H9 (cell line): Measurements from ENCODE around the gene TBPL1. TPM values are rescaled to one million over a fixed set of nuclear protein-coding genes. Genes with fewer than 3 reads are reported as not detected.

Experiments
- DNase-seq: peaks from one replicate; pipeline ENCODE4 v3.0.0-alpha.2; 2017
- H2AFZ ChIP-seq: one replicate; pipeline ENCODE4 v1.6.1; 2013; ENCODE audit warnings: mild to moderate bottlenecking, low read length, control low read depth, moderate library complexity
- H2AK5ac ChIP-seq: 2 replicates; pipeline ENCODE4 v1.6.1; 2013; ENCODE audit warnings: low read length, control low read depth, mixed read lengths; ENCODE audit not compliant: insufficient read length
- H2BK120ac ChIP-seq: one replicate; pipeline ENCODE4 v1.6.1; 2013; ENCODE audit warnings: low read depth, mild to moderate bottlenecking, low read length, control low read depth, inconsistent platforms; ENCODE audit not compliant: poor library complexity, severe bottlenecking
- H2BK12ac ChIP-seq: 2 replicates; pipeline ENCODE4 v1.6.1; 2013; ENCODE audit warnings: low read length, control low read depth, mixed read lengths, low read depth; ENCODE audit not compliant: insufficient read length
- H2BK15ac ChIP-seq: 2 replicates; pipeline ENCODE4 v1.6.1; 2013; ENCODE audit warnings: low read depth, low read length, control low read depth
- H2BK20ac ChIP-seq: one replicate; pipeline ENCODE4 v1.6.1; 2013; ENCODE audit warnings: low read depth, mild to moderate bottlenecking, low read length, control low read depth, inconsistent platforms; ENCODE audit not compliant: poor library complexity, severe bottlenecking
- H2BK5ac ChIP-seq: 2 replicates; pipeline ENCODE4 v1.6.1; 2013; ENCODE audit warnings: low read length, control low read depth, mixed read lengths; ENCODE audit not compliant: insufficient read length
- H3K14ac ChIP-seq: 2 replicates; pipeline ENCODE4 v1.6.1; 2013; ENCODE audit warnings: low read length, control low read depth; ENCODE audit not compliant: insufficient read depth
- H3K18ac ChIP-seq: 2 replicates; pipeline ENCODE4 v1.6.1; 2013; ENCODE audit warnings: low read depth, mild to moderate bottlenecking, mixed read lengths, low read length, control low read depth; ENCODE audit not compliant: insufficient read length
- H3K23ac ChIP-seq: 2 replicates; pipeline ENCODE4 v1.6.1; 2013; ENCODE audit warnings: low read length, control low read depth, mixed read lengths, low read depth; ENCODE audit not compliant: insufficient read length
- H3K23me2 ChIP-seq: 2 replicates; pipeline ENCODE4 v1.6.1; 2013; ENCODE audit warnings: low read depth, mild to moderate bottlenecking, mixed read lengths, low read length, control low read depth; ENCODE audit not compliant: insufficient read length, poor library complexity, severe bottlenecking
- H3K27ac ChIP-seq: 2 replicates; pipeline ENCODE4 v1.5.1; 2013; ENCODE audit warnings: low read length, control low read depth, mixed read lengths, low read depth; ENCODE audit not compliant: insufficient read length
- H3K27me3 ChIP-seq: 2 replicates; pipeline ENCODE4 v1.6.1; 2013; ENCODE audit warnings: low read length, control low read depth, inconsistent platforms; ENCODE audit not compliant: insufficient read depth
- H3K4ac ChIP-seq: 2 replicates; pipeline ENCODE4 v1.6.1; 2013; ENCODE audit warnings: low read depth, mild to moderate bottlenecking, control low read depth, inconsistent platforms, low read length, moderate library complexity
- H3K4me1 ChIP-seq: 2 replicates; pipeline ENCODE4 v1.6.1; 2013; ENCODE audit warnings: low read length, control low read depth, inconsistent platforms; ENCODE audit not compliant: insufficient read depth
- H3K4me2 ChIP-seq: 2 replicates; pipeline ENCODE4 v1.6.1; 2013; ENCODE audit warnings: low read length, control low read depth, mixed read lengths; ENCODE audit not compliant: insufficient read length, insufficient read depth
- H3K56ac ChIP-seq: 2 replicates; pipeline ENCODE4 v1.6.1; 2013; ENCODE audit warnings: low read depth, mild to moderate bottlenecking, mixed read lengths, low read length, control low read depth; ENCODE audit not compliant: insufficient read length
- H3K79me1 ChIP-seq: 2 replicates; pipeline ENCODE4 v1.6.1; 2013; ENCODE audit warnings: low read depth, mild to moderate bottlenecking, moderate library complexity, low read length, control low read depth, inconsistent platforms; ENCODE audit not compliant: insufficient read depth, poor library complexity, severe bottlenecking
- H3K79me2 ChIP-seq: 2 replicates; pipeline ENCODE4 v1.6.1; 2013; ENCODE audit warnings: low read length, control low read depth, inconsistent platforms; ENCODE audit not compliant: insufficient read depth
- H3K9ac ChIP-seq: 2 replicates; pipeline ENCODE4 v1.6.1; 2013; ENCODE audit warnings: low read length, control low read depth, mixed read lengths; ENCODE audit not compliant: insufficient read length; ENCODE audit errors: extremely low read depth
- H3K9me3 ChIP-seq: one replicate; pipeline ENCODE4 v1.6.1; 2013; ENCODE audit warnings: low read depth, low read length, inconsistent platforms; ENCODE audit not compliant: control insufficient read depth
- H3T11ph ChIP-seq: one replicate; pipeline ENCODE4 v1.6.1; 2013; ENCODE audit warnings: mild to moderate bottlenecking, low read length, control low read depth, inconsistent platforms
- H4K20me1 ChIP-seq: one replicate; pipeline ENCODE4 v1.6.1; 2013; ENCODE audit not compliant: control insufficient read depth, insufficient read length, insufficient read depth
- H4K5ac ChIP-seq: 2 replicates; pipeline ENCODE4 v1.6.1; 2013; ENCODE audit warnings: low read depth, mild to moderate bottlenecking, mixed read lengths, low read length, control low read depth; ENCODE audit not compliant: insufficient read length
- H4K8ac ChIP-seq: replicated peaks from 2 replicates; pipeline ENCODE4 v1.6.1; 2013; ENCODE audit warnings: low read length, control low read depth, mixed read lengths, low read depth; ENCODE audit not compliant: insufficient read length
- H4K91ac ChIP-seq: 2 replicates; pipeline ENCODE4 v1.6.1; 2013; ENCODE audit warnings: low read depth, mild to moderate bottlenecking, moderate library complexity, mixed read lengths, low read length, control low read depth; ENCODE audit not compliant: insufficient read length
- H3K27ac Mint-ChIP-seq, 3 experiments: 2 replicates in 2 of 3; 3 replicates in 1 of 3; pipeline ENCODE4 v1.8.0; 2020 to 2021; ENCODE audit warnings: mixed read lengths in 3 of 3, mild to moderate bottlenecking in 1 of 3, moderate library complexity in 1 of 3
- H3K27me3 Mint-ChIP-seq: 2 replicates; pipeline ENCODE4 v1.8.0; 2021; ENCODE audit warnings: low read depth, mild to moderate bottlenecking, moderate library complexity, mixed read lengths
- H3K36me3 Mint-ChIP-seq, 3 experiments: 2 replicates in 2 of 3; 3 replicates in 1 of 3; pipeline ENCODE4 v1.8.0; 2020 to 2021; ENCODE audit warnings: low read depth in 3 of 3, mixed read lengths in 3 of 3; ENCODE audit not compliant: insufficient read depth in 1 of 3
- H3K4me1 Mint-ChIP-seq, 2 experiments: 2 replicates each; pipeline ENCODE4 v1.8.0; 2020; ENCODE audit warnings: mixed read lengths in 2 of 2
- H3K4me3 Mint-ChIP-seq, 2 experiments: 2 replicates in 1 of 2; 3 replicates in 1 of 2; pipeline ENCODE4 v1.8.0; 2020 to 2021; ENCODE audit warnings: mild to moderate bottlenecking in 2 of 2, mixed read lengths in 2 of 2, moderate library complexity in 1 of 2
- H3K9me3 Mint-ChIP-seq, 2 experiments: 2 replicates in 1 of 2; 3 replicates in 1 of 2; pipeline ENCODE4 v1.8.0; 2020; ENCODE audit warnings: mild to moderate bottlenecking in 2 of 2, mixed read lengths in 2 of 2, moderate library complexity in 1 of 2
- CTCF ChIP-seq: fragments of 200-600 bp; sonication (generic); conservative IDR thresholded peaks from 3 replicates; pipeline ENCODE4 v1.8.0; 2021; ENCODE audit warnings: antibody characterized with exemption, mild to moderate bottlenecking
- WGBS: extraction: QIAGEN DNeasy Blood & Tissue Kit; methylation state at CpG from one replicate; pipeline ENCODE4 v1.1.7; 2013; ENCODE audit warnings: missing lambda C conversion rate, low lambda C conversion rate, mixed read lengths; ENCODE audit not compliant: insufficient read length; ENCODE audit errors: extremely low coverage; 5-methylcytosine and 5-hydroxymethylcytosine counted together
- total RNA-seq: library from RNA; stranded (reverse); gene quantifications from 2 replicates; pipeline ENCODE4 v1.2.1, GENCODE V29; 2021

Gene TBPL1
- total RNA-seq, 1 experiment from 2014 or later, result 49.7 TPM

- H2BK12ac ChIP-seq, result no peak overlapping the region
- H2AFZ ChIP-seq, result no peak overlapping the region
- WGBS, result no CpG with 5 or more reads among the region's 4 CpGs
- Mint-ChIP-seq H3K4me1 (peaks cover 23 to 41% of the 10 kb centered on the region in 2 experiments), H3K36me3 (no peaks in the 10 kb centered on the region), H3K27ac (no peak overlapping the region; a peak in 1 of 7 replicates), H3K9me3 (no peaks in the 10 kb centered on the region), H3K27me3 (no peaks in the 10 kb centered on the region), H3K4me3 (no peak overlapping the region)
- no peaks in the 10 kb centered on the region for H3K9me3 ChIP-seq
- H2BK15ac ChIP-seq, result no peak overlapping the region
- no peak overlapping the region for H2BK20ac ChIP-seq
- no peak overlapping the region for H3K9ac ChIP-seq
- no peak overlapping the region for H2BK5ac ChIP-seq
- no peaks in the 10 kb centered on the region for H4K20me1 ChIP-seq
- no peak overlapping the region for H4K91ac ChIP-seq
- DNase-seq, result no peak
- no peak overlapping the region for H4K5ac ChIP-seq
- no peak overlapping the region for H2AK5ac ChIP-seq
- no peak overlapping the region for H3T11ph ChIP-seq
- H3K4ac ChIP-seq, result no peak overlapping the region
- no peaks in the 10 kb centered on the region for H3K27me3 ChIP-seq
- H3K14ac ChIP-seq, result no peak overlapping the region
- H3K23ac ChIP-seq, result no peak overlapping the region
- no peak for TF ChIP-seq CTCF
- no peak overlapping the region for H3K27ac ChIP-seq
- H3K23me2 ChIP-seq, result peaks cover 10% of the 10 kb centered on the region
- H3K79me1 ChIP-seq, result no peaks in the 10 kb centered on the region
- H3K4me2 ChIP-seq, result no peak overlapping the region
- no peak overlapping the region for H2BK120ac ChIP-seq
- peaks cover 7% of the 10 kb centered on the region; the same call in 1 of the 2 replicates for H3K4me1 ChIP-seq
- peaks cover 24% of the 10 kb centered on the region; the same call in 1 of the 2 replicates for H3K79me2 ChIP-seq
- H3K18ac ChIP-seq, result no peak overlapping the region
- no peak overlapping the region for H4K8ac ChIP-seq
- H3K56ac ChIP-seq, result no peak overlapping the region
These were observed 4.2 kb downstream of the TBPL1 start for GRCh38 chr6:133957227-133957626.
